Neuronal stem cell (in vitro differentiated cells): Measurements from ENCODE around the gene DPH6.

Experiments
- DNase-seq: peaks from one replicate; pipeline ENCODE4 v3.0.0-alpha.2; 2013; ENCODE audit warnings: low spot score
- H2AFZ ChIP-seq: one replicate; pipeline ENCODE4 v1.6.1; 2013; ENCODE audit warnings: mild to moderate bottlenecking, low read length, inconsistent platforms
- H2AK5ac ChIP-seq: 2 replicates; pipeline ENCODE4 v1.6.1; 2013; ENCODE audit warnings: low read depth, mild to moderate bottlenecking, inconsistent platforms, low read length, moderate library complexity, mixed read lengths
- H2BK120ac ChIP-seq: 2 replicates; pipeline ENCODE4 v1.6.1; 2013; ENCODE audit warnings: low read depth, mild to moderate bottlenecking, inconsistent platforms, low read length, moderate library complexity, mixed read lengths
- H2BK12ac ChIP-seq: one replicate; pipeline ENCODE4 v1.6.1; 2013; ENCODE audit warnings: low read length, inconsistent platforms
- H2BK15ac ChIP-seq: 2 replicates; pipeline ENCODE4 v1.6.1; 2013; ENCODE audit warnings: mild to moderate bottlenecking, low read length, inconsistent platforms, mixed read lengths
- H2BK5ac ChIP-seq: one replicate; pipeline ENCODE4 v1.6.1; 2013; ENCODE audit warnings: inconsistent platforms, mild to moderate bottlenecking, low read length, moderate library complexity
- H3K14ac ChIP-seq: one replicate; pipeline ENCODE4 v1.6.1; 2013; ENCODE audit warnings: low read length, inconsistent platforms
- H3K18ac ChIP-seq: 2 replicates; pipeline ENCODE4 v1.6.1; 2013; ENCODE audit warnings: low read length, inconsistent platforms
- H3K23ac ChIP-seq: 2 replicates; pipeline ENCODE4 v1.6.1; 2013; ENCODE audit warnings: low read depth, mild to moderate bottlenecking, mixed read lengths, low read length, inconsistent platforms; ENCODE audit not compliant: poor library complexity
- H3K27ac ChIP-seq: replicated peaks from 3 replicates; pipeline ENCODE4 v1.5.1; 2013; ENCODE audit warnings: low read length, inconsistent platforms
- H3K27me3 ChIP-seq, 3 experiments: 2 replicates each; pipeline ENCODE4 v1.6.1; 2013; ENCODE audit warnings: low read length in 3 of 3, mild to moderate bottlenecking in 2 of 3, inconsistent platforms in 1 of 3, low read depth in 1 of 3, mixed read lengths in 1 of 3, moderate library complexity in 1 of 3; ENCODE audit not compliant: control insufficient read depth in 3 of 3, insufficient read depth in 3 of 3
- H3K36me3 ChIP-seq, 2 donors: replicated peaks in 1 of 2; 2 replicates each; pipeline ENCODE4 v1.6.1; 2013; ENCODE audit warnings: low read length in 2 of 2; ENCODE audit not compliant: control insufficient read depth in 2 of 2, insufficient read depth in 2 of 2
- H3K4ac ChIP-seq: 2 replicates; pipeline ENCODE4 v1.6.1; 2013; ENCODE audit warnings: inconsistent platforms, mild to moderate bottlenecking, low read length, moderate library complexity
- H3K4me1 ChIP-seq, 2 donors: 1 replicate in 1 of 2; 2 replicates in 1 of 2; pipeline ENCODE4 v1.6.1; 2013; ENCODE audit warnings: low read length in 2 of 2, low read depth in 1 of 2; ENCODE audit not compliant: control insufficient read depth in 2 of 2, insufficient read depth in 1 of 2
- H3K4me2 ChIP-seq: one replicate; pipeline ENCODE4 v1.6.1; 2013; ENCODE audit warnings: mild to moderate bottlenecking, low read length, inconsistent platforms; ENCODE audit not compliant: insufficient read depth, poor library complexity, severe bottlenecking
- H3K4me3 ChIP-seq, 2 donors: 2 replicates each; pipeline ENCODE4 v1.5.1; 2013; ENCODE audit warnings: low read length in 2 of 2, mild to moderate bottlenecking in 2 of 2, inconsistent platforms in 1 of 2, moderate library complexity in 1 of 2
- H3K79me1 ChIP-seq: one replicate; pipeline ENCODE4 v1.6.1; 2013; ENCODE audit warnings: low read depth, mild to moderate bottlenecking, inconsistent platforms, low read length, moderate library complexity
- H3K9ac ChIP-seq: one replicate; pipeline ENCODE4 v1.6.1; 2013; ENCODE audit warnings: mild to moderate bottlenecking, low read depth, low read length, inconsistent platforms; ENCODE audit not compliant: poor library complexity
- H3K9me3 ChIP-seq, 2 donors: replicated peaks in 1 of 2; 2 replicates each; pipeline versions ENCODE3 to v1.6.1; 2013; ENCODE audit warnings: low read length in 2 of 2, mild to moderate bottlenecking in 2 of 2, inconsistent platforms in 1 of 2, low read depth in 1 of 2, mixed read lengths in 1 of 2, moderate library complexity in 1 of 2; ENCODE audit not compliant: control insufficient read depth in 2 of 2, insufficient read depth in 1 of 2
- H4K8ac ChIP-seq: one replicate; pipeline ENCODE4 v1.6.1; 2013; ENCODE audit warnings: low read depth, mild to moderate bottlenecking, inconsistent platforms, low read length, moderate library complexity
- H4K91ac ChIP-seq: one replicate; pipeline ENCODE4 v1.6.1; 2013; ENCODE audit warnings: low read length, low read depth, mild to moderate bottlenecking, inconsistent platforms; ENCODE audit not compliant: poor library complexity
- WGBS, 2 donors: extraction: QIAGEN DNeasy Blood & Tissue Kit; methylation state at CpG; one replicate each; pipeline ENCODE4 v1.1.7; 2013; ENCODE audit warnings: missing lambda C conversion rate in 2 of 2, mixed read lengths in 1 of 2; ENCODE audit not compliant: insufficient read length in 2 of 2, insufficient replicate concordance in 1 of 2; ENCODE audit errors: extremely low coverage in 2 of 2; 5-methylcytosine and 5-hydroxymethylcytosine counted together

Gene DPH6

GRCh38 chr15:35479423-35479822 lies 66.5 kb downstream of the DPH6 start:
- Histone ChIP-seq H2AFZ (peak overlapping the region; percentile 39), H3K4me3 (no peak overlapping the region), H3K27me3 (no peaks in the 10 kb centered on the region), H3K4ac (no peak overlapping the region), H3K36me3 (no peaks in the 10 kb centered on the region), H2BK15ac (no peak overlapping the region), H3K14ac (no peak overlapping the region), H3K4me2 (no peak overlapping the region), H2BK5ac (no peak overlapping the region), H2BK12ac (no peak overlapping the region), H3K4me1 (peaks cover 0 to 7% of the 10 kb centered on the region in 2 donors), H3K18ac (no peak overlapping the region), H4K8ac (no peak overlapping the region), H3K9me3 (no peaks in the 10 kb centered on the region), H2AK5ac (no peak overlapping the region), H4K91ac (no peak overlapping the region), H3K23ac (no peak overlapping the region), H3K9ac (no peak overlapping the region), H2BK120ac (no peak overlapping the region), H3K27ac (no peak overlapping the region), H3K79me1 (no peaks in the 10 kb centered on the region)
- WGBS, 2 donors: no CpG with 5 or more reads among the region's 1 CpG
- peak; percentile 20 for DNase-seq

- no peak overlapping the region for H2AFZ ChIP-seq
- H3K18ac ChIP-seq: no peak overlapping the region
- no peak overlapping the region for H3K23ac ChIP-seq
- no peaks in the 10 kb centered on the region for H3K9me3 ChIP-seq
- H2BK5ac ChIP-seq: no peak overlapping the region
- no peak overlapping the region for H3K14ac ChIP-seq
- H3K4me1 ChIP-seq: peaks cover 0 to 7% of the 10 kb centered on the region in 2 donors
- H3K27ac ChIP-seq: no peak overlapping the region
- H4K8ac ChIP-seq: no peak overlapping the region
- no peak overlapping the region for H3K4me2 ChIP-seq
- H4K91ac ChIP-seq: no peak overlapping the region
- WGBS, 2 donors: no CpG with 5 or more reads among the region's 4 CpGs
- no peak for DNase-seq
- H3K36me3 ChIP-seq: no peaks in the 10 kb centered on the region
- H2BK120ac ChIP-seq: no peak overlapping the region
- no peak overlapping the region for H2AK5ac ChIP-seq
- H3K4me3 ChIP-seq: no peak overlapping the region
- H3K79me1 ChIP-seq: no peaks in the 10 kb centered on the region
- no peaks in the 10 kb centered on the region for H3K27me3 ChIP-seq
- no peak overlapping the region for H2BK12ac ChIP-seq
- H3K4ac ChIP-seq: no peak overlapping the region
- no peak overlapping the region for H3K9ac ChIP-seq
- H2BK15ac ChIP-seq: no peak overlapping the region
Measured at GRCh38 chr15:35477312-35478262, 68.4 kb downstream of the DPH6 start.

- H4K8ac ChIP-seq: no peak overlapping the region
- H3K18ac ChIP-seq: no peak overlapping the region
- H2BK120ac ChIP-seq: no peak overlapping the region
- no peaks in the 10 kb centered on the region for H3K9me3 ChIP-seq
- no peak overlapping the region for H3K14ac ChIP-seq
- no peak overlapping the region for H2BK15ac ChIP-seq
- no peak overlapping the region for H3K9ac ChIP-seq
- H2BK12ac ChIP-seq: no peak overlapping the region
- H3K4me3 ChIP-seq: no peak overlapping the region
- DNase-seq: no peak
- H2BK5ac ChIP-seq: no peak overlapping the region
- no peaks in the 10 kb centered on the region for H3K4me1 ChIP-seq
- no peaks in the 10 kb centered on the region for H3K36me3 ChIP-seq
- no peak overlapping the region for H3K27ac ChIP-seq
- no peak overlapping the region for H2AFZ ChIP-seq
- no peak overlapping the region for H2AK5ac ChIP-seq
- no peak overlapping the region for H4K91ac ChIP-seq
- no peak overlapping the region for H3K23ac ChIP-seq
- H3K79me1 ChIP-seq: no peaks in the 10 kb centered on the region
- H3K4me2 ChIP-seq: no peak overlapping the region
- no peaks in the 10 kb centered on the region for H3K27me3 ChIP-seq
- H3K4ac ChIP-seq: no peak overlapping the region
Measured at GRCh38 chr15:35471024-35471423, 74.9 kb downstream of the DPH6 start.

- Histone ChIP-seq H3K18ac (no peak overlapping the region), H4K8ac (no peak overlapping the region)
Measured at GRCh38 chr15:35470441-35470840, 75.5 kb downstream of the DPH6 start.

More at GRCh38 chr15:35470441-35470840, 75.5 kb downstream of the DPH6 start:
- H3K23ac ChIP-seq: no peak overlapping the region
- no peaks in the 10 kb centered on the region for H3K27me3 ChIP-seq
- H2BK120ac ChIP-seq: no peak overlapping the region
- WGBS, 2 donors: no CpG with 5 or more reads among the region's 7 CpGs
- H3K9me3 ChIP-seq: no peaks in the 10 kb centered on the region
- no peak overlapping the region for H3K14ac ChIP-seq
- no peak overlapping the region for H2AFZ ChIP-seq
- H3K4me3 ChIP-seq: no peak overlapping the region
- no peaks in the 10 kb centered on the region for H3K79me1 ChIP-seq
- H3K4me2 ChIP-seq: no peak overlapping the region
- no peak overlapping the region for H2BK5ac ChIP-seq
- H3K27ac ChIP-seq: no peak overlapping the region
- no peak for DNase-seq
- no peaks in the 10 kb centered on the region for H3K36me3 ChIP-seq
- H2AK5ac ChIP-seq: no peak overlapping the region
- H2BK12ac ChIP-seq: no peak overlapping the region
- H3K4ac ChIP-seq: no peak overlapping the region
- no peak overlapping the region for H2BK15ac ChIP-seq
- no peaks in the 10 kb centered on the region for H3K4me1 ChIP-seq
- H4K91ac ChIP-seq: no peak overlapping the region
- H3K9ac ChIP-seq: no peak overlapping the region
